ENCODE data around the gene PPFIA1.
"Not testable (repeated sequence)": the region's sequence is repeated elsewhere in the genome, so short reads cannot be mapped to it uniquely, and the experiment has no call there.

The PPFIA1 gene

DNA sequence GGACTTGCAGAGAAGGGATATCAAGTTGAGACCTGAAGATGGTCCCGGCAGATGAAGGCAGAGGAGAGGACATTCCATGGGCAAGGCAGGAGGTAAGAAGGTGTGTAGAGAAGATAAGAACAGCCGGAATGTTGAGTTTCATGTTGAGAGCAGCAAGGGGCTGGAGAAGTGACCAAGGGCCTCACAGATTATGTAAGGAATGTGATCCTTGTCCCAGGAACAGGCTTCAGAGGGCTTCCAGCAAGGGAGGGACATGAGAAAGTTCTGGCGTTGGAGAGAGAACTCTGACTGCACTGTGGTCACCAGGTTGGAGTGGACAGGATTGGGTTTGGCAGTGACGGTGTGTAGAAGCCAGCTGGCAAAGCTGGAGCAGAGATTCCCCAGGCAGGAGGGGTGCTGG, 27.6 kb upstream of the PPFIA1 start:
- Mint-ChIP-seq H3K4me1 (ENCODE audit: low read depth in 2 of 2) (no peaks in the 10 kb centered on the region), H3K27me3 (peaks cover 35 to 58% of the 10 kb centered on the region in 2 donors), H3K9me3 (no peaks in the 10 kb centered on the region), H3K36me3 (ENCODE audit: insufficient read depth) (no peaks in the 10 kb centered on the region), H3K27ac (no peak overlapping the region), H3K4me3 (no peak overlapping the region)
- DNase-seq, result no peak
- ATAC-seq (replicated peaks), result no peak

DNA sequence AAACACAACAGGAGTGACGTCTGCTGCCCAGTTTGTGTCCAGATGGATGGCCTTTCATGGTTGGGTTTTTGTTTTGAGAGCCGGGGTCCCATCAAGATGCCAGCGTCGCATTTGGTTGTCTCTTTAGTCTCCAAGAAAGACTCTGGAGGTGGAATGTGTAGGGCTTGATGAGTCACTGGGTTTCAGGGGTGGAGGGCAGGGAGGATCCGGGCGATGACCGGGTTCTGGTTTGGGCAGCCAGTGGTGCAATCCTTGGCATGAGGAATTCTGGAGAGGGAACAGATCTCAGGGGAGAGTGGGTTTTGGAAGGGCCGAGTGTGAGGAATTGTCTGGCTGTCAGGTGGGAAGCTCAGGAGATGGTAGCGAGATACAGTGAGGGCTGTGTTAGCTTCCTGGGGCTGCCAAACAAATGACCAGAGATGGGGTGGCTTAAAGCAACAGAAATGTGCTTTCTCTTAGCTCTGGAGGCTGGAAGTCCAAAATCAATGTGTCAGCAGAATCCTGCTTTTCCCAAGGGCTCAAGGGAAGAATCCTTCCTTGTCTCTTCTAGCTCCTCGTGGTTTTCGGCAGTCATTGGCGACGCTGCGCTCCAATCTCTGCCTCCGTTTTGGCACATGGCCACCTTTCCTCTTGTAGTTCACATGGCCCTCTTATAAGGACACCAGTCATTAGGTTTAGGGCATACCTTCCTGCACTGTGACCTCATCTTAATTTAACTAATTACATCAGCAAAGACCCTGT, 26.4 kb upstream of the PPFIA1 start:
- no peak for ATAC-seq (replicated peaks)
- Mint-ChIP-seq H3K4me3 (no peak overlapping the region), H3K27ac (no peak overlapping the region), H3K27me3 (peaks cover 32 to 54% of the 10 kb centered on the region in 2 donors), H3K4me1 (ENCODE audit: low read depth in 2 of 2) (no peaks in the 10 kb centered on the region), H3K9me3 (no peaks in the 10 kb centered on the region), H3K36me3 (ENCODE audit: insufficient read depth) (no peaks in the 10 kb centered on the region)
- DNase-seq, result no peak

DNA sequence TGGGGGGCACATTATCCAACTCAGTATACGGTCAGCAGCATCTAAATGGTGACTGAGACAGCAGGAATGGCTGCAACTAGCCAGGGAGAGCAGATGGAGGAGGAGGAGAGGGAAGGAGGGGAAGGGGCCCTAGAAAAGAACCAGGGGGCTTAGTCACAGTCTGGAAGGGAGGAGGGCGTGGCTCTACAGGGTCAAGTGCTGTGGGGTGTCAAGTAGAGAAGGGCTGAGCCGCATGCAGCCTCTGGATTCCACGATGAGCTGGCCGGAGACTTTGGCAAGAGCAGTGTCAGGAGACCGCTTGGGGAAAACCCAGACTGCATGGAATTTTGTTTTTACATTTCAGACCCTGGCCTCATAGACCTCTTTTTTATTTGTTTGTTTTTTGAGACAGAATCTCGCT, 25.8 kb upstream of the PPFIA1 start:
- Mint-ChIP-seq H3K27me3 (peaks cover 27 to 48% of the 10 kb centered on the region in 2 donors), H3K4me3 (no peak overlapping the region), H3K4me1 (ENCODE audit: low read depth in 2 of 2) (no peaks in the 10 kb centered on the region), H3K9me3 (no peaks in the 10 kb centered on the region), H3K36me3 (ENCODE audit: insufficient read depth) (no peaks in the 10 kb centered on the region), H3K27ac (no peak overlapping the region)
- no peak for DNase-seq
- ATAC-seq (replicated peaks), result no peak

DNA sequence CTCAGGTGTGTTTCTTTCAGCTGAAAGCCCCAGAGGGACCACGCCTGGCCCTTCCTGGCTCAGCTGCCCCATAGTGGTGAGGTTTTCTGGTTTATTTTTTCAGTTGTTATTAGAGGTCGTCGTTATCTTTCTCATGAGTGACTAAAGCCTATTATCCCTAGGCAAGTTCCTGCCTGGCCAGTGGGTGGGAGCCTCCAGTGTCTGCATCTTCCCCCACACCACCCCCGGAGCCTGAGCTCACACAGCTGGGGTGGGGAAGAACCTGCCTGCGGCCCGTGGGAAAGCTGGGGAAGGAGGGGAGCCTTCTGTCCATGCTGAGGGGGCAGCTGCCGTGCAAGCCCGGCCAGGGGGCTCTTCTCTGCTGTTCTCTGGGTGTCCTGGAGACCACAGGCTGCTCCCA, 24.3 kb upstream of the PPFIA1 start:
- peaks cover 25 to 35% of the 10 kb centered on the region in 2 donors for H3K27me3 Mint-ChIP-seq
- no peaks in the 10 kb centered on the region for H3K4me1 Mint-ChIP-seq (ENCODE audit: low read depth in 2 of 2)
- no peak for ATAC-seq (replicated peaks)
- H3K36me3 Mint-ChIP-seq (ENCODE audit: insufficient read depth), result no peaks in the 10 kb centered on the region
- no peak for DNase-seq
- H3K9me3 Mint-ChIP-seq, result no peaks in the 10 kb centered on the region
- no peak overlapping the region for H3K4me3 Mint-ChIP-seq
- H3K27ac Mint-ChIP-seq, result no peak overlapping the region

DNA sequence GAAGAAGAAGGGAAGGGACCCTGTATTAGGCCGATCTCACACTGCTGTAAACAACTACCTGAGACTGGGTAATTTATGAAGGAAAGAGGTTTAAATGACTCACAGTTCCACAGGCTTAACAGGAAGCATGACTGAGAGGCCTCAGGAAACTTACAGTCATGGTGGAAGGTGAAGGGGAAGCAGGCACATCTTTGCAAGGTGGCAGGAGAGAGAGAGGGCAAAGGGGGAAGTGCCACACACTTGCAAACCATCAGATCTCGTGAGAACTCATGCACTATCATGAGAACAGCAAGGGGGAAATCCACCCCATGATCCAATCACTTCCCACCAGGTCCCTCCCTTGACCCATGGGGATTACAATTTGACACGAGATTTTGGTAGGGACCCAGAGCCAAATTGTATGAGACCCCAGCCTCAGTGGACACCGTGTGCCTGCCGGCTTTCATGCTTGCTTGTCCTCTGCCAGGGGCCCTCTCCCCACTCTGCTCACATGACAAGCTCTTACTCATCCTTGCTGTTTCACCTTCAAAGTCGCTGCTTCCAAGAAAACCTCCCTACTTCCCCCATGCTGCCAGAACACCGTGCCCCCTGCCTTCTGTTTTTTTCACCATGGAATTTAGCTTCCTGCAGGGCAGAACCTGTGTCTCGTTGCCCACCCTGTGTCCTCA, 23.3 kb upstream of the PPFIA1 start:
- H3K27me3 Mint-ChIP-seq, result peaks cover 25 to 32% of the 10 kb centered on the region in 2 donors
- H3K36me3 Mint-ChIP-seq (ENCODE audit: insufficient read depth), result no peaks in the 10 kb centered on the region
- no peak overlapping the region for H3K27ac Mint-ChIP-seq
- H3K4me1 Mint-ChIP-seq (ENCODE audit: low read depth in 2 of 2), result no peaks in the 10 kb centered on the region
- no peak for DNase-seq
- ATAC-seq (replicated peaks), result no peak
- no peak overlapping the region for H3K4me3 Mint-ChIP-seq
- no peaks in the 10 kb centered on the region for H3K9me3 Mint-ChIP-seq

DNA sequence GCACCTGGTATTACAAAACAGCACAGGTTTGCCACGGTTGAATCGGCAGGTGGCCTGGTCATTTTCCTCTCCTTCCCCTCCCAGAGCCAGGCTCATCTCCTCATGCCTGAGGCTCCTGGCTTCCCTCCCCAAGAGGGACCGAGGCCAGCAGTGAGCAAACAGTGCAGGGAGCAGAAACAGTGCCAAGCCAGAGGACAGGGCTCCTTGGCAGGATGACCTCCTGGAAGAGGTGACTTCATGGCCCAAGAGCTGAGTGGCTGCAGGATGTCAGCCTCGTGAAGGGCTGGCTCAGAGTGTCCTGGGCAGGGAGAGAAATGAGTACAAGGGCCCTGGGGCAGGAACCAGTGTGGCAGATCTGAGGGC, 22.8 kb upstream of the PPFIA1 start:
- no peak for DNase-seq
- H3K4me3 Mint-ChIP-seq, result no peak overlapping the region
- no peak overlapping the region for H3K27ac Mint-ChIP-seq

DNA sequence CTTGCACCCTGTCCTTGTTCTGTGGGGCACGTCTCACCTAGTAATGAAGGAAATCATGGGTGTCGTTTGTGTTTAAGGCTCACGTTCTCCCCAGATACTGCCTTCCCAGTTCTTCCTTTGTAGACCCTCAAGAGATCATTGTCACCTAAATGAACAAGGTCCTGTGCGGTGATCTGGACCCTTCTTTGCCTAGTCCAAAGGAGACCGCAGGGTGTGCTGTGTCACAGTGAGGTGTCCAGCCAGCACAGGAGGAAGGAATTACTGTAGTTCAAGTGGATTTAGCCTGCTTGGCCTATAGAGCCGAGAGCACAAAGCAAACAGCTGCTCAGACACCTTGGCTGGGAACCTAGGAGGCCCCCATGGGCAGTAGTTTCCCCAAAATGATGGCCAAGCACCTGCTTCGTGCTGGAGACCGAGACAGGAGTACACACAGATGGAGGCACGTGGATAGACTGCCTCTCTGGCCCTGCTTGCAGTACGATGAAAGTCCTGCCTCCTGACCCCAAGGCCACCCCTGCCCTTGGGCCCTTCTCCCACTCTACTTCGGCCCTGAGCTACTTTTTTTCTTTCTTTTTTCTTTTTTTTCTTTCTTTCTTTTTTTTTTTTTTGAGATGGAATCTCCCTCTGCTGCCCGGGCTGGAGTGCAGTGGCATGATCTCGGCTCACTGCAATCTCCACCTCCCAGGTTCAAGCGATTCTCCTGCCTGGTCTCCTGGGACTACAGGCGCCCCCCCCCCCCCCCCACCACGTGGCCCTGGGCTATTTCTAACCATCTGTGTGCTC, 19.4 kb upstream of the PPFIA1 start:
- H3K4me3 Mint-ChIP-seq, result no peak overlapping the region
- H3K27me3 Mint-ChIP-seq, result peaks cover 10 to 11% of the 10 kb centered on the region in 2 donors
- no peaks in the 10 kb centered on the region for H3K36me3 Mint-ChIP-seq (ENCODE audit: insufficient read depth)
- peaks cover 4 to 10% of the 10 kb centered on the region in 2 donors for H3K4me1 Mint-ChIP-seq (ENCODE audit: low read depth in 2 of 2)
- no peak for DNase-seq
- H3K9me3 Mint-ChIP-seq, result no peaks in the 10 kb centered on the region
- ATAC-seq (replicated peaks), result no peak
- no peak overlapping the region for H3K27ac Mint-ChIP-seq

More for the DNA sequence above, 22.8 kb upstream of the PPFIA1 start:
- H3K36me3 Mint-ChIP-seq (ENCODE audit: insufficient read depth), result no peaks in the 10 kb centered on the region
- peaks cover 23 to 28% of the 10 kb centered on the region in 2 donors for H3K27me3 Mint-ChIP-seq
- no peak for ATAC-seq (replicated peaks)
- H3K9me3 Mint-ChIP-seq, result no peaks in the 10 kb centered on the region
- H3K4me1 Mint-ChIP-seq (ENCODE audit: low read depth in 2 of 2), result peaks cover 0 to 2% of the 10 kb centered on the region in 2 donors

DNA sequence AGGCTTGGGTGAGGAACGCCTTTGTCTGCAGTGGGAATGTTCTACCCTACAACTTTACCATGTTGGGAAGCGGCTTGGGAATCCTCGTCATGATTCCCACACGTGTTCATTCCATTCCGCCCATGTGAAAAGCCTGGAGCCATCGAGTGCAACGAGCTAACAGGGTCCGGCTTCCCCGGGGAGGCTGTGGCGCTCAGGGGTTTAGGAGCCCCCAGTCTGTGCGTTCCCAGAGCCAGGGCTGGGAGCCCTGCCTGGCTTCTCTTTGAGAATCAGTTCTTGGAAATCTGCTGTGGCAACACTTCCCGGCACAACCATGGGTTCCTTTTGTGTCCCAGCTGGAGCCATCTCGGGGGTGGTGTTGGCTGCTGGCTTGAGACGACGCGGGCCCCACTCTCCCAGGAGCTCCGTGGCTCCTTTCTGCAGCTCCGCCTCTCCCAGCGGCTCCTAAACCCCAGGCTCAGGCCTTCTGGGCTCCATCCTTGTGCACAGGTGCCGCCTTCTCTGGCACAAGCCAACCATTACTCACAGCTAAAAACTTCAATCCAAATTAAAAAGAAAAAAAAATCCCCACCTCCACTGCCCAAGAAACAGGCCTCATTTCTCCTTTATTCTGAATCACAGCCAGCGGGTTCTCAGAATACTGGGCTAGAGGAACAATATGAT, 18.7 kb upstream of the PPFIA1 start:
- no peaks in the 10 kb centered on the region for H3K9me3 Mint-ChIP-seq
- H3K27ac Mint-ChIP-seq, result no peak overlapping the region
- DNase-seq (no peak), ATAC-seq (replicated peaks) (no peak)
- H3K4me1 Mint-ChIP-seq (ENCODE audit: low read depth in 2 of 2), result peaks cover 4 to 10% of the 10 kb centered on the region in 2 donors
- no peaks in the 10 kb centered on the region for H3K36me3 Mint-ChIP-seq (ENCODE audit: insufficient read depth)
- H3K27me3 Mint-ChIP-seq, result peaks cover 10 to 11% of the 10 kb centered on the region in 2 donors
- H3K4me3 Mint-ChIP-seq, result no peak overlapping the region

DNA sequence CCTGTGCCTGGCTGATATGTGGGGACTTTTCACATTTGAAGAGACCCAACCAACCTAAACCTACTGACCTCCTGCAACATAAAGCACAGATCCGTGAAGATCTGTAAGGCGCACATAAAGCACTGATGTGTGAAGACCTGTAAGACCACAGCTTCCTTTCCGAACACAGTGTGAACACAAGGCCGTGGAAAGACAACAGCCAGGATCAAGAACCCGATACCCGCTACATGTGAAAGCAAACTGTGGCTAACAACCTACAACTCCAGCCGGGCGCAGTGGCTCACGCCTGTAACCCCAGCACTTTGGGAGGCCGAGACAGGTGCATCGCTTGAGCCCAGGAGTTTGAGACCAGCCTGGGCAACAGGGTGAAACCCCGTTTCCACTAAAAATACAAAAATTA, 17.6 kb upstream of the PPFIA1 start:
- Mint-ChIP-seq H3K9me3 (no peaks in the 10 kb centered on the region), H3K4me3 (peak overlapping the region in 1 of 2 donors; percentile 37), H3K4me1 (ENCODE audit: low read depth in 2 of 2) (peaks cover 4 to 10% of the 10 kb centered on the region in 2 donors)

DNA sequence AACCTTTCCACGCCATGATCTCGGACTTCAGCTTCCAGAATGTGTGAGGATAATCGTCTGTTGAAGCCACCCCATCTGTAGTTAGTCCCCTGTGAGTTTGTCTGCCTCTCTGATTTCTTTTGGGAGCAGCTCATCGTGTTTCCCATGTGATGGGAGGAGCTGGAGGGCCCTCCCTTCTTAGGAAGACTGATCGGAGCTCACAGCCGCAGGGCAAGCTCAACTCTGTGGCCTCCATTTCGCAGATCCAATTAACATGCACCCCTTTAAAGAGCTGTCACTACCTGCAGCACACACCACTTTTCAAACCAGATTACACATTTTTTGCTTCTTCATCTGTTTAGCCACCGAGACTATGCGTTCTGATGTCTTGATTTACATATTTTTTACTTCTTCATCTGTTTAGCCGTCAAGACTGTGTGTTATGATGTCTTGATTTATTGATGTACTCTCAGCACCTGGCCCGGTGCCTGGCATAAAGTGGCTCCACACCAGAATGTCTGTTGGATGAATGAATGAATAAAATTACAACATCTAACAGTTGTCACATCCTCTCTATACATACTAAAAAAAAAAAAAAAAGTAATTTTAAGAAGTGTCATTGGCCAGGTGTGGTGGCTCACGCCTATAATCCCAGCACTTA, 14.9 kb upstream of the PPFIA1 start:
- Mint-ChIP-seq H3K27me3 (peaks cover 10 to 11% of the 10 kb centered on the region in 2 donors), H3K9me3 (no peaks in the 10 kb centered on the region), H3K36me3 (ENCODE audit: insufficient read depth) (no peaks in the 10 kb centered on the region), H3K4me3 (no peak overlapping the region), H3K4me1 (ENCODE audit: low read depth in 2 of 2) (peaks cover 4 to 10% of the 10 kb centered on the region in 2 donors), H3K27ac (no peak overlapping the region)
- ATAC-seq (replicated peaks) (no peak), DNase-seq (no peak)

More for the DNA sequence above, 17.6 kb upstream of the PPFIA1 start:
- peak; percentile 72 for ATAC-seq (replicated peaks)
- peak in 1 of 3 experiments; percentile 16 for DNase-seq
- H3K27me3 Mint-ChIP-seq, result peaks cover 10 to 11% of the 10 kb centered on the region in 2 donors
- no peaks in the 10 kb centered on the region for H3K36me3 Mint-ChIP-seq (ENCODE audit: insufficient read depth)
- H3K27ac Mint-ChIP-seq, result peak overlapping the region in 1 of 2 donors; percentile 79

DNA sequence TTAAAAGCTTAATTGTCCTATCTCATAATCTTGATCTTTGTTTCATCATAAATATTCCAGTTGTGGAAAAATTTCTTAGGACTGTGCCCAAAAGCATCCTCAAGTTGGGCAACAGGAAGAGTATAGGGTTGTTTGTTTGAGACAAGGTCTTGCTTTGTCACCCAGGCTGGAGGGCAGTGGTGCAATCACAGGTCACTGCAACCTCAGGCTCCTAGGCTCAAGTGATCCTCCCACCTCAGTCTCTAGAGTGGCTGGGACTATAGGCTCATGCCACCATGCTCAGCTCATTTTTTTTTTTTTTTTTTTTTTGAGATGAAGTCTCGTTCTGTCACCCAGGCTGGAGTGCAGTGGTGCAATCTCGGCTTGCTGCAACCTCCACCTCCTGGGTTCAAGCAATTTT, 11.4 kb upstream of the PPFIA1 start:
- not testable (repeated sequence) for H3K36me3 Mint-ChIP-seq (ENCODE audit: insufficient read depth); H3K27ac Mint-ChIP-seq; ATAC-seq (replicated peaks); H3K4me1 Mint-ChIP-seq (ENCODE audit: low read depth in 2 of 2); DNase-seq; H3K4me3 Mint-ChIP-seq; H3K9me3 Mint-ChIP-seq
- H3K27me3 Mint-ChIP-seq, result peaks cover 15 to 22% of the 10 kb centered on the region in 2 donors

DNA sequence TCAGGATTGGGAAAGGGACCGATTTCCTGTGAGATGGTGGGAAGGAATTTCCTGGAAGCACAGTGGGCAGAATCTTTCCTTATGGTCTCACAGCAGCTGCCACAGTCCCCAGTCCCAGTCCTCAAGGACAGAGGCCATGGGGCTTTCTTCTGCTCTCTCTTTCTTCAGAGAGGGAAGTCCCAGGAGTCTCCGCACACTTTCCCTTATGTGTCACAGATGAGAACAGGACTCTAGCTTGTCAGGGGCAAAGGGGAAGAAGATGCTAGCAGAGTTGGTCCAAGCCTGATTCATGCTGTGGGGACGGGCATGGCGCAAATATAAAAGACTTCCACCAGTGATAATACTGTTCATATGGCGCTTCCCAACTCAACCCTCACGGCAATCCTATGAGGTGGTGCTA, 7.5 kb upstream of the PPFIA1 start:
- Mint-ChIP-seq H3K4me1 (ENCODE audit: low read depth in 2 of 2) (no peaks in the 10 kb centered on the region), H3K27ac (no peak overlapping the region), H3K9me3 (no peaks in the 10 kb centered on the region), H3K36me3 (ENCODE audit: insufficient read depth) (no peaks in the 10 kb centered on the region), H3K4me3 (no peak overlapping the region), H3K27me3 (peaks cover 11 to 34% of the 10 kb centered on the region in 2 donors)
- no peak for DNase-seq
- ATAC-seq (replicated peaks), result no peak

DNA sequence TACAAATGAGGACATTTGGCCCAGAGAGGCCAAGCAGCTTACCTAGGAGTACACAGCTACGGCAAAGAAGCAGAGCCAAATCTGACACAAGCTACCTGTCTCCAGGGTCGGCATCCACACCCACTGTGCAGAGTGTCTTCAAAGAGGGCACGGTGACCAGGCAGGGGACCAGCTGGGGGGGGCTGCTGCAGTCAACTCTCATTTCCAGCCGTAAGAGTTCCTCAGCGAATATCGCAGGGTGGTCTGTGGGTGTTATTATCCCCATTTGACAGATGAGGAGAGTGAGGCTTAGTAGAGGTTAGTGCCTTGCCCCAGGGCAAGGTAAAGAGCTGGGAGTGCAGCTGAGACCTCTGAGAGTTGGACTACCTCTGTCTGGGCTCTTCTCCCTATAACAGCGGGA, 7.1 kb upstream of the PPFIA1 start:
- no peaks in the 10 kb centered on the region for H3K9me3 Mint-ChIP-seq
- H3K27ac Mint-ChIP-seq, result no peak overlapping the region
- peaks cover 11 to 38% of the 10 kb centered on the region in 2 donors for H3K27me3 Mint-ChIP-seq
- H3K36me3 Mint-ChIP-seq (ENCODE audit: insufficient read depth), result no peaks in the 10 kb centered on the region
- no peaks in the 10 kb centered on the region for H3K4me1 Mint-ChIP-seq (ENCODE audit: low read depth in 2 of 2)
- H3K4me3 Mint-ChIP-seq, result no peak overlapping the region
- ATAC-seq (replicated peaks) (no peak), DNase-seq (no peak)
